Smooth muscle cell (in vitro differentiated cells): Measurements from ENCODE around the gene MACROH2A1. TPM values are rescaled to one million over a fixed set of nuclear protein-coding genes. Genes with fewer than 3 reads are reported as not detected.

Source experiments
- DNase-seq: peaks from one replicate; lab custom pipeline; 2025; ENCODE audit not compliant: unreplicated experiment; lab: John Stamatoyannopoulos, UW
- H2AFZ ChIP-seq: fragments of 200-600 bp; sonication (generic); 2 replicates; pipeline ENCODE4 v1.6.0; 2016; ENCODE audit warnings: antibody characterized with exemption, low read depth, mild to moderate bottlenecking
- H3F3A ChIP-seq: fragments of 200-600 bp; sonication (generic); 2 replicates; pipeline ENCODE4 v1.6.0; 2017; ENCODE audit warnings: antibody characterized with exemption, low read depth
- H3K27ac ChIP-seq: fragments of 200-600 bp; sonication (generic); 2 replicates; pipeline ENCODE4 v1.5.1; 2016; ENCODE audit warnings: low read depth, mild to moderate bottlenecking
- H3K27me3 ChIP-seq: fragments of 200-600 bp; sonication (generic); 2 replicates; pipeline ENCODE4 v1.6.1; 2016; ENCODE audit warnings: low read depth, mild to moderate bottlenecking
- H3K36me3 ChIP-seq: fragments of 200-600 bp; sonication (generic); 2 replicates; pipeline ENCODE4 v1.5.1; 2016; ENCODE audit warnings: low read depth
- H3K4me1 ChIP-seq: fragments of 200-600 bp; sonication (generic); 2 replicates; pipeline ENCODE4 v1.5.1; 2016; ENCODE audit warnings: low read depth
- H3K4me2 ChIP-seq: fragments of 200-600 bp; sonication (generic); 2 replicates; pipeline ENCODE4 v1.6.0; 2016; ENCODE audit warnings: mild to moderate bottlenecking
- H3K4me3 ChIP-seq: fragments of 200-600 bp; sonication (generic); 2 replicates; pipeline ENCODE4 v1.5.1; 2016; ENCODE audit warnings: mild to moderate bottlenecking
- H3K79me2 ChIP-seq: fragments of 200-600 bp; sonication (generic); 2 replicates; pipeline ENCODE4 v1.6.0; 2016; ENCODE audit warnings: low read depth, mild to moderate bottlenecking
- H3K9ac ChIP-seq: fragments of 200-600 bp; sonication (generic); 2 replicates; pipeline ENCODE4 v1.6.0; 2016; ENCODE audit warnings: low read depth
- H3K9me3 ChIP-seq: fragments of 200-600 bp; sonication (generic); replicated peaks from 2 replicates; pipeline ENCODE4 v1.5.1; 2016; ENCODE audit warnings: low read depth
- H4K20me1 ChIP-seq: fragments of 200-600 bp; sonication (generic); 2 replicates; pipeline ENCODE4 v1.6.0; 2016; ENCODE audit warnings: low read depth
- CTCF ChIP-seq: fragments of 200-600 bp; sonication (generic); IDR thresholded peaks from 2 replicates; pipeline ENCODE4 v1.5.1; 2017; ENCODE audit warnings: borderline replicate concordance, mild to moderate bottlenecking, antibody characterized with exemption; ENCODE audit not compliant: insufficient read depth, poor library complexity, severe bottlenecking
- WGBS: methylation state at CpG from one replicate; pipeline ENCODE4 v1.1.7; 2016; ENCODE audit warnings: low lambda C conversion rate; 5-methylcytosine and 5-hydroxymethylcytosine counted together
- polyA plus RNA-seq: library from polyadenylated mRNA; unstranded; fragments of >200 nt; fragmentation: Nextera tagmentation; extraction: Ambion mirVana; gene quantifications from 2 replicates; pipeline ENCODE4 v1.2.1, GENCODE V29; 2016
- total RNA-seq: library from RNA; depleted of rRNA; stranded (reverse); fragments of >200 nt; gene quantifications from 2 replicates; pipeline ENCODE4 v1.2.3, GENCODE V29; 2014

Gene MACROH2A1
- total and polyA plus RNA-seq, 2 experiments from 2014 or later, result 309 to 371 TPM

DNA sequence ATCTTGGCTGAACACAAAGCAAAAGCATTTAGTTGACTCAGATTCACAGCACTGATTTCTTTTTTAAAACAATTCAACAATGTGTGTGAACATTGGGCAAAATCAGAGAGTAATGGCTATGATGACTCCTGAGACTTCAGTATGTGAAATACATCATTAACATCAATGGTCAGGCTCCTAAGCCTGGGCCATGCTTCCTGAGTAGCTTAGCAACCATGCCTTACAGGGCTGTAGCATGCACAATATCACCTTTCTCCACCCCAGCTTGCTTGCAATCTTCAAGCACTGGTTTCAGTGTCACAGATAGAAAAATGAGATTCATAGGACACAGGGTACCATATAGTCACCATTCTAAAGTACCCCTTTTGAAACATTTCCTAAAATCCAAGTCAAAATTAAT is 41.3 kb downstream of the MACROH2A1 start:
- H2AFZ ChIP-seq, result no peak overlapping the region
- no peak overlapping the region for H3K9ac ChIP-seq
- no peak for TF ChIP-seq CTCF
- H3K4me1 ChIP-seq, result peaks cover 13% of the 10 kb centered on the region
- DNase-seq, result no peak
- no peaks in the 10 kb centered on the region for H3K27me3 ChIP-seq
- H3K4me2 ChIP-seq, result peak overlapping the region; percentile 20
- peaks cover 56% of the 10 kb centered on the region for H4K20me1 ChIP-seq
- peak overlapping the region; percentile 79 for H3K27ac ChIP-seq
- no peaks in the 10 kb centered on the region for H3K9me3 ChIP-seq
- H3K79me2 ChIP-seq, result peaks cover 37% of the 10 kb centered on the region
- no peak overlapping the region for H3K4me3 ChIP-seq
- H3F3A ChIP-seq, result peaks cover 48% of the 10 kb centered on the region
- H3K36me3 ChIP-seq, result peaks cover 12% of the 10 kb centered on the region

DNA sequence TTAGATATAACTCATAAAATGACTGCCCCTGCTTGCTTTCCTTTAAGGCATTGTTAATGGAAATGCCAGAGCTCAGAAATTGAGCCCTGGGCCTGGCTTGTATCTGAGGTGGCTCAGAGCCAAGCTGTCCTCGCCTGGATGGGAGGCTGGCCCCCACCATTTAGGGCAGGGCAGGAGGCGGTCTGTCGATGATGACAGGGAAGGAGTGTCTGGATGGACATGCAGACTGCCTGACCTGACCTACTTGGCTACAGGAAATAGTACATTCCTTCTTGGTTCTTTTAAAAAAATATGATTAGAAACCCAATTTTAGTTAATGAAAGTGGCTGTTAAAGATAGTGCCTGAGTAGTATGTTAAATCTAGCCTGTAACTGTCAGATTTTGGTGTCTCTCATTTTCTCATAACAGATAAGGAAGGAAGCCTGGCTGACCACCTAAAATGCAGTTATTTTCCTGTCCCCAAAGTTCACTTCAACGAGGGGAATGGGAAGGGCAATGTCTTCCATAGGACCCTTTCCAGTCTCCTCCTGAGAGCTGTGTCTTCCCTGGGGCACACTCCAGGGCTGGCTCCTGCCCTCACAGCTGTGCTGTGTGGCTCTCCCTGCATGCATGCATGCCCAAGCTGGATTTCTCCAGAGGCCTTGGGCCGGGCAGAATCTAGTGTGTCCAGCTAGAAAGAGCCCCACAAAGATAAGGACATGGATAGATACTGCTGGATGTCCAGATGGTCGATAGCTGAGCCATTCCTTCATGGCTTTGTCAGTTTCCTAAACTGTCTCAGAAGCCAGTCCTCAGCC is 42.3 kb downstream of the MACROH2A1 start:
- Histone ChIP-seq H3K9ac (no peak overlapping the region), H3K4me2 (peak overlapping the region; percentile 20), H3K79me2 (peaks cover 29% of the 10 kb centered on the region), H4K20me1 (peaks cover 53% of the 10 kb centered on the region), H3K36me3 (peaks cover 5% of the 10 kb centered on the region), H3K9me3 (no peaks in the 10 kb centered on the region), H3F3A (peaks cover 42% of the 10 kb centered on the region), H2AFZ (no peak overlapping the region), H3K27ac (peak overlapping the region; percentile 79), H3K27me3 (no peaks in the 10 kb centered on the region), H3K4me1 (peaks cover 13% of the 10 kb centered on the region), H3K4me3 (no peak overlapping the region)
- no peak for TF ChIP-seq CTCF
- 19% methylated on average over 6 of the region's 6 CpGs for WGBS
- peak; percentile 31 for DNase-seq

DNA sequence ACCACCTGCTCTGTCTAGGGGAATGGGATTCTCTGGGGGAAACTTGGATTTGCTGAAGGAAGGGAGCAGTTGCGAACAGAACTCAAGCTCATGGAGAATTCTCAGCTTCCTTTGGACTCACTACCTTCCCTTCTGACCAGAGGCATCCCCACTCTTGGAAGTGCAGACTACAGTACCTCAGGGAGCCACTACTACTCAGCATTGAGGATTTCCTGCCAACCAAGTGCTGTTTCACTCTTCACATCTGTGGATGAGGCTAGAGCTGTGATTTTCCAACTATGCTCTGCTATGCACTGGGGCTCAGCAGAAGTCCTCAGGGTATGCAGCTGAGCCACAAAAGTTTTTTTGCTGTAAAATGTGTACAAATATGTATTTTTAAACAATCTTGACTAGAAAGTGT is 43.9 kb downstream of the MACROH2A1 start:
- Histone ChIP-seq H3K9ac (no peak overlapping the region), H3K79me2 (peaks cover 27% of the 10 kb centered on the region), H3F3A (peaks cover 37% of the 10 kb centered on the region), H3K36me3 (no peaks in the 10 kb centered on the region), H3K27me3 (no peaks in the 10 kb centered on the region), H3K9me3 (no peaks in the 10 kb centered on the region), H3K4me2 (peak overlapping the region; percentile 20), H3K27ac (peak overlapping the region; percentile 79), H2AFZ (no peak overlapping the region), H4K20me1 (peaks cover 49% of the 10 kb centered on the region), H3K4me3 (no peak overlapping the region), H3K4me1 (peaks cover 13% of the 10 kb centered on the region)
- DNase-seq, result no peak
- 85% methylated on average over 1 of the region's 1 CpG for WGBS
- no peak for TF ChIP-seq CTCF
